OCI-LY1 (cell line): ENCODE results near the gene SMAD3.

Experiments
- EZH2 ChIP-seq: fragments of 200-600 bp; sonication (generic), shearing (Covaris generic); IDR thresholded peaks from 2 replicates; pipeline ENCODE4 v1.8.0; 2017; ENCODE audit warnings: borderline replicate concordance, mixed run types, mild to moderate bottlenecking, antibody characterized with exemption, low read length, moderate library complexity, mixed read lengths
- TF ChIP-seq, protein P1 (sequence below): fragments of 200-600 bp; sonication (generic), shearing (Covaris generic); IDR thresholded peaks from 2 replicates; pipeline ENCODE4 v1.5.1; 2017; ENCODE audit warnings: mild to moderate bottlenecking, antibody characterized with exemption, low read length, moderate library complexity, mixed read lengths

GRCh38 chr15:67072958-67073357 lies 7.6 kb downstream of the SMAD3 start:
- TF ChIP-seq, protein P1, sequence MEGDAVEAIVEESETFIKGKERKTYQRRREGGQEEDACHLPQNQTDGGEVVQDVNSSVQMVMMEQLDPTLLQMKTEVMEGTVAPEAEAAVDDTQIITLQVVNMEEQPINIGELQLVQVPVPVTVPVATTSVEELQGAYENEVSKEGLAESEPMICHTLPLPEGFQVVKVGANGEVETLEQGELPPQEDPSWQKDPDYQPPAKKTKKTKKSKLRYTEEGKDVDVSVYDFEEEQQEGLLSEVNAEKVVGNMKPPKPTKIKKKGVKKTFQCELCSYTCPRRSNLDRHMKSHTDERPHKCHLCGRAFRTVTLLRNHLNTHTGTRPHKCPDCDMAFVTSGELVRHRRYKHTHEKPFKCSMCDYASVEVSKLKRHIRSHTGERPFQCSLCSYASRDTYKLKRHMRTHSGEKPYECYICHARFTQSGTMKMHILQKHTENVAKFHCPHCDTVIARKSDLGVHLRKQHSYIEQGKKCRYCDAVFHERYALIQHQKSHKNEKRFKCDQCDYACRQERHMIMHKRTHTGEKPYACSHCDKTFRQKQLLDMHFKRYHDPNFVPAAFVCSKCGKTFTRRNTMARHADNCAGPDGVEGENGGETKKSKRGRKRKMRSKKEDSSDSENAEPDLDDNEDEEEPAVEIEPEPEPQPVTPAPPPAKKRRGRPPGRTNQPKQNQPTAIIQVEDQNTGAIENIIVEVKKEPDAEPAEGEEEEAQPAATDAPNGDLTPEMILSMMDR: no peak
- TF ChIP-seq EZH2: no peak
